ENCODE measurements around the gene ZNF317.

The ZNF317 gene

DNA sequence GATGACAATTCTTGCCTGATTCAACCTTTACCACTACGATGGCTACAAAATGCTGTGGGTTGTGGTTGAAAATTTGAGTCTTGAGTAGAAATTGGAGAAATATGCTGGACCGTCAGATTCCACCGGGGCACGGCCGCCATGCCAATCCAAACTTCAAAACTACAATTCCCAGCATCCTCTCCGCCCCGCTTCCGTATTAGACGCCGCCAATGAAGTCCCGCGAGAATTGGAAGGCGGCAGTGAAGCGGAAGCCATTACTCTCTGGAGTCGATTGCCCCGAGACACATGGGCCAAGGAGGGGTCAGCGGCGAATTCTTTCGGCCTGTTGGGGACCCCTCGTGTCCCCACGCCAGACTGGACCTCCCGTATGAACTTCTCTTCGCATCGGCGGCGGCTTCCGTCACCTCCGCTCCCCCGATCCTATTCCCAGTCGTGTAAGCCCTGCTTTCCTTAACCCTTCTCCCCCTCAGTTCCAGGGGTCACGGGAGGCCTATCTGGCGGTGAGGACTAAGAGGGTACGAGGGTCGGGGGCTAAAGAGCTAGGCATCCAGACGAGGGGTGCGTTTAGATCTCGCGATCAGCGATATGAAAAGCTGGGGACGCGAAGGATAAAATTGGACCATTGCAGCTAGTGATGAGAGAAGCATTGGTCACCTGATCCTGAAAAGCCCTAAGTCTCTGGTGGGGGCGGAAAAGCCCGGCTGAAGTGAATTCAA lies at the start of gene ZNF317:
Gene ZNF317, plus strand, starts transcription at position 239 of the 716 bp plus-strand sequence. CDS start 15,620 bp downstream, outside the sequence.
- peak; percentile 84 to 93 for DNase-seq

DNA sequence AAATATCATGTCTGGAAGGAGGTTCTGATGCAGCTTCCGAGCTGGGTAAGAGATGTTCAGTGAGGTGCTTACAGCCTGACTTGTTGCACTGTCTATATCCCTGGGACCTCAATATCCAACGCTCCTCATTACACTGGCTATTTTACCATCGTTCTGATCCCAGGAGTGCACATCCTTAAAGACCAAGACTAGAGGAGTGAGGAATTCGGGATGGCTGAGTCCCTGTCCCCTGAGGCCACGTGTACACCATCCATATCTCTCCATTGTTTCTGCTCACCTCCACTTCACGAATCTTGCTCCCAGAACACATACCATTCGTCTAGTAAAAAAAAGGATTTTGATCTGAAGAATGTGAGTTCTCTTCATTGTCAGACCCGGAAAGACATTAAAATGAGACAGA lies 32.8 kb upstream of the ZNF317 start, which contains the start of gene OR7G2:
Gene OR7G2, minus strand, starts transcription at position 101 of the 400 bp plus-strand sequence. CDS start 4,232 bp downstream, outside the sequence.
- DNase-seq = no peak

DNA sequence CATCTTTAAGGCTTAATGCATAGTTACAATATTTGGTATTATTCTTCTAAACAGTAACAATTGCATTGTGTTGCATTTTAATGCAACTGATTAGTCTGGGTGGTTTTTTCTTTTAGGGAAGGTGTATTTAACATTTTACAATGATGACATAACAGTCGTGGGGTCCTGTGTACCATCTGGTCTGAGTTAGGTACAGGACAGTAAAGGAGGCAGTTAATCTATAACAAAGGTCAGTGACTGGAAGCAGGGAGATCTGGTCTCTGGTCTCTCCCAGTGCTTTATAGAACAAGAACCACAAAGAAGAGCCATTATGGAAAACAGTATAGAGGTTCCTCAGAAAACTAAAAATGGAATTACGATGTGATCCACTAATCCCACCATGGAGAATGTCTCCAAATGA lies 30.2 kb upstream of the ZNF317 start:
- no peak for DNase-seq

DNA sequence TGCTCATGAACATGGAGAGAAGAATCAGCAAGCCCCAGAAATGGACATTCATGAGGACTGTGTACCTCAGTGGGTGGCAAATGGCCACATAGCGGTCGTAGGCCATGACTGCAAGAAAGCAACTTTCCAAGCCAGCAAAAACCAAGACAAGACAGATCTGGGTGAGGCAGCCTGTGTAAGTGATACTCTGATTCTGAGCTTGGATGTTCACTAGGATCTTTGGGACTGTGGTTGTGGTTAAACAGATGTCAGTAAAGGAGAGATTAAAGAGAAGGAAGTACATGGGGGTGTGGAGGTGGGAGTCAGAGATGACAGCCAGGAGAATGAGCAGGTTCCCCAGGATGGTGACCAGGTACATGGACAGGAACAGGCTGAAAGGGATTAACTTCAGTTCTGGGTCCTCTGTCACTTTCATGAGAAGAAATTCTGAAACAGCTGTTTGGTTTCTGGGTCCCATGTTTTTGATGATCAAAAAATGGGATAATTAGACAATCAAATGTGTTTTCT lies 24.8 kb upstream of the ZNF317 start, which contains the start of gene OR7G1:
Gene OR7G1, minus strand, starts transcription at position 457 of the 507 bp plus-strand sequence. Its CDS starts 0 bp downstream, at position 457.
- no peak for DNase-seq

DNA sequence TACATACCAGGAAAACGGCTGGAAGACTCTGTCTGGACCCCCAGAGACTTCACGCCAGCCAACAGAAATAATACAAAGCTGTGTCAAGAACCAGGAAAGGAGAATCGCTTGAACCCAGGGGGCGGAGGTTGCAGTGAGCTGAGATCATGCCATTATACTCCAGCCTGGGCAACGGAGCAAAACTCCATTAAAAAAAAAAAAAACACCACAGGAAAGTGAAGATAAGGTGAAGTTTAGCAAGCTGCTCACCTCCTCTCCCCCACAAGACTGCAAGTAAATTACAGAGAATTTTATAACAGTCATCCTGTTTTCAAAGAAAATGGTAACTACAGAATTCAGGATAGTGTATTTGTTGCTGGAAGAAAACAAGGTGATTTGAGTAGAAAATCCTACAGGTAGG lies 23.6 kb upstream of the ZNF317 start:
- DNase-seq = no peak

DNA sequence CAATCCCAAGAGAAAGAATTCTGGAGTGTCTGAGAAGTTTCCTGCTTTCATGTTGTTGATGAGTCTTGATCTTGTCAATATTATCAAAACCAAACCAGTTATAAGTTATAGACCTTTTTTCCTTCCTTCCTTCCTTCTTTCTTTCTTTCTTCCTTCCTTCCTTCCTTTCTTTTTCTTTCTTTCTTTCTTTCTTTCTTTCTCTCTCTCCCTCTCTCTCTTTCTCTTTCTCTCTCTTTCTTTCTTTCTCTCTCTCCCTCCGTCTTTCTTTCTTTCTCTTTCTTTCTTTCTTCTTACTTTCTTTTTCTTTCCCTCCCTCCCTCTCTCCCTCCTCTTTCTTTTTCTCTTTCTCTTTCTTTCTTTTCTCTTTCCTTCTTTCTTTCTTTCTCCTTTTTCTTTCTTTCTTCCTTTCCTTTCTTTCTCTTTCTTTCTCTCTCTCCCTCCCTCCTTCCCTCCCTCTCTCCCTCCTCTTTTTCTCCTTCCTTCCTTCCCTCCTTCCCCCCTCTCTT lies 13.2 kb upstream of the ZNF317 start, which contains the start of gene OR7G3:
Gene OR7G3, minus strand, starts transcription at position 51 of the 506 bp plus-strand sequence. Its CDS starts 0 bp downstream, at position 51.
- no peak for DNase-seq

DNA sequence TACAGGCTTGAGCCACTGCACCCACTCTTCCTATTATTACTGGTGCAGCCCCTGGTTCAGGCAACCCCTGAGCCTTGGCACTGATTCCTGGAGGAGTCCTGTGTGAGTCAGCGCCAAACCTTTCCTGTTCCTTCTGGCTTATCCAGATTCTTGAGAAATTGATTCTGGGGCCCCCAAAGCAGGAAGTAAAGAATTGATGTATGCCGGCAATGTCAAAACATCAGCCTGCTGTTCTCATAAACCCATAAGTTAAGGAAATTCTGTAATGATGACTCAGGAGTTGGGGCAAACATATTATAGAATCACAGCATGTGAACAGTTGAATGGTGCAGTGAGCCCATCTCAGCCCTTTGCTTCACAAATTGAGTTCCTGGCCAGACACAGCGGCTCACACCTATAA lies 12.0 kb upstream of the ZNF317 start:
- DNase-seq = no peak

DNA sequence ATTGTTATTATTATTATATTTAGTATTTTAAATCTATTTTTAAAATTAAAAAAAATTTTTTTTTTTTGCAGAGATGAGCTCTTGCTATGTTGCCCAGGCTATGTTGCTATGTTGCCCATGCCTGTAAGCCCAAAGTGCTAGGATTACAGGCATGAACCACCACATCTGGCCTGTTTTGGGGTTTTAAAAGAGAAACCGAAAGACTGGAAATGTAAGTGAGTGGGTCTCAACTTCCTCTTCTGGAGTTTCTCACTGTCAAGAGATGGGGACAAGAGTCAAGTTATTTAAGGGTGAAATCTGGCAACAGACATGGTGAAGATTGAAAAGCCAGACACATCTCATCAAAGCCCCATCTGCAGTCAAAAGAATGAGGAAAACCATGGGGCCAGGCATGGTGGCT lies 9.2 kb upstream of the ZNF317 start:
- DNase-seq = no peak

DNA sequence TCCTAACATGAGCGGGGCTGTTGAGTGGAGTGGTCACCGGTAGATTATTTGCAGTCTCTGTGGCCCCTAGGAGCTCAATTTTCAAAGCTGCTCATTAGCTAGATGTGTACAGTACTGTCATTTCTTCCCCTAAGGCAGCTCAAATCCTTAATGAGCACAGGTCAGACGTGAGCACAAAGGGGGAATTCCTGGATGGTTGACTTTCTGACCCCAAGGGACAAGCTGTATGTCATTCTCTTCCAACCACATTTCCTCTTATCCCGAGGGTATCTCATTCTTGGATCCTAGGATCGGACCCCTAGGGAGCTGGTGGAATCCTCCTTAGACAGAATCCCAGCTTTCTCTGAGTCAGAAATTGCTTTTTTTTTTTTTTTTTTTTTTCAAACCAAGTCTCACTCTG lies 7.8 kb upstream of the ZNF317 start:
- no peak for DNase-seq

DNA sequence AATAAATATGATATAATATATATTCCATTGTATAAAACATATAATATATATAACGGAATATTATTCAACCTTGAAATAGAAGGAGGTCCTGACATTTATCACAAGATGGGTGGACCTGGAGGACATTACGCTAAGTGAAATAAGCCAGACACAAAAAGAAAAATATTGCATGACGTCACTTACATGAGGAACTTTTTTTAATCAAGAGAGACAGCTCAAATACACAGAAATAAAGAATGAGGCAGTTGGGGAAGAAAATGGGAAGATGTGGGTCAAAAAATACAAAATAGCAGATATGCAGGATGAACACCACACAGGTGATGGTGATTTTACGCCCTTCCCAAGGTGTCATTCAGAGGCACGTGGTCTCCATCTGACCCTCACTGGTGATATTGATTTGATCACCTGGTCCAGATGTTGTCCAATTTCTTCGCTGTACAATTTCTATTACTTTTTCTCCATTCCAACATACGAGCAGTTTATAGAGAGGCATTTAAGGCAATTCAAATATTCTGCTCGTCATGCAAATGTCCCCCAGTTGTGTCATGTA lies 513 bp upstream of the ZNF317 start:
- DNase-seq = no peak

DNA sequence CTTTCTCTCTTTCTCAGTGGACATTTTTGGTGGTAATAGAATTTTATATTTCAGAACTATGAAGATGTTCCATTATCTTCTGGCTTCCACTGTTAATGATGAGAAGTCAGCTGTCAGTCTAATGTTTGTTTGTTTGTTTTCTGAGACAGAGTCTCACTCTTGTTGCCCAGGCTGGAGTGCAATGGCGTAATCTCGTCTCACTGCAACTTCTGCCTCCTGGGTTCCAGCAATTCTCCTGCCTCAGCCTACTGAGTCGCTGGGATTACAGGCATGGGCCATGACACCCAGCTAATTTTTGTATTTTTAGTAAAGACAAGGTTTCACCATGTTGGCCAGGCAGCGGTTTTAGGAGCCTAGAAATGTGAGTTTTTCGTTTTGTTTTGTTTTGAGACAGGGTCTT lies 4.7 kb downstream of the ZNF317 start:
- DNase-seq = no peak

DNA sequence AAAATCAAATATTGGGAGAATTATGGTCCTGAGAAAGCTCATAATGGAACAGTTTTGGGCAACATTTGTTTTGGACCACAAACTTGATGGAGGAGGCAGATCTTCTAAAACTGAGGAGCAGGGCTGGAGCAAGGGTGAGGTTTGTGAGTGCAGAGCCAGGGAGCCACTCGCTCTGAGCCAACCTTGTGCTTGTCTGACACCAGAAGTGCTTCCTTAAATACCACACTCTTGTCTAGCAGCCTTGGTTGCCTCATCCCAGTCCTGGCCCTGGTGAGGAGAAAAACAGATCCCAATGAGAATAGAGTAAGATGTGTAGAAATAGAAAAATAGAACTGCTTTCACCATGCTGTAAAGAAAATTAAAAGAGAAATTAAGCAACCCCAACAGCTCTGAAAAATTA lies 6.7 kb downstream of the ZNF317 start:
- DNase-seq = no peak

DNA sequence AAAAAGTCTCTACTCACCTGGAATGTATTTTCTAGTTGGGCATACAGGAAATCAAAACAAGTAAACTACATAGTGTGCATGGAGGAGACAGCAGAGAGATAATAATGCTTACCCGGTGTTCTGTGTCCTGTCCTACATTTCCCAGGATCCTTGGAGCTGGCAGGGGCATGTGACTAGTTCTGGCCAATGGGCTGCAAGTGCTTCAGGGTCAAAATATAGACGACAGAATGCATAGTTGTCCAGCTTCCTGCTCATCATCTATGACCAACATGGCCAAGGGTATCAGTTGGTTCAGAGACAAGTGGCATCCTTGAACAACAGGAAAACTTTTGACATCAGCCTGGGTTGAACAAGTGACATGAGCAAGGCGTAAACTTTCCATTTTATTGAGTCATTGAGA lies 8.5 kb downstream of the ZNF317 start:
- no peak for DNase-seq

DNA sequence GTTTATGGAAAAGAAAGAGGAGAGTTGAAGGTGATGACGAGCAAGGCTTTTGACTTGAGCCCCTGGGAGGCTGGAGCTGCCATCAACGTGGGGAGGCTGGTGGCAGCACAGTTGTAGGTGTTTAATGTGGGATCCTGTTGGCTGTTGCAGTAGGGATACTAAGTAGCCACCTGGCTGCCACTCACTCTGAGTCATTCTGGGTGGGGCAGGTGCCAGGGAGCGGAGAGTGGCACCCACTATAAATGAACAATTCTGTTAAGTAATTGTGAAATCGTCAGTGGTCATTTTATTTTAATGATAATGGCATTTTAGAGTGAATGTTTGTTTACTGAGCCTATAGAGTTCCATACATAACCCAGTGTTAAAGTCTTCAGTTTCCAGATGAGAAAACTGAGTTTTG lies 9.8 kb downstream of the ZNF317 start:
- DNase-seq = no peak

DNA sequence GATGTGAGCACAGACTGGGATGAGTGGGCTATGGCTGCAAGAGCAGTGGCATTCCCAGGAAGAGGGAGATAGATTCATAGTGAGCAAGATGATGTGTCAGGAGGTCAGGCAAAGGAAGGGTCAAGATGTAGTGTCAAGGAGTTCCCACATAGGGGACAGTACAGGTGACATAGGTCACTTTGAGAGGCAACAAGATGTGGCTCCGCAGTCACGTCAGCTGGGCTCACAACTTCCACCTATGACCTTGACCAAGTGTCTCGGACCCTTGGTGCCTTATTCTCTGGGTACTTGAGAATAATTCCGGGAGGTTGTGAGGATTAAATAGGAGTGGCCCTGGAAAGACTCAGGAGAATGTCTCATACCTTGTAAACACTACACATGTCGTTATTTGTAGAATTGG lies 10.5 kb downstream of the ZNF317 start:
- no peak for DNase-seq

DNA sequence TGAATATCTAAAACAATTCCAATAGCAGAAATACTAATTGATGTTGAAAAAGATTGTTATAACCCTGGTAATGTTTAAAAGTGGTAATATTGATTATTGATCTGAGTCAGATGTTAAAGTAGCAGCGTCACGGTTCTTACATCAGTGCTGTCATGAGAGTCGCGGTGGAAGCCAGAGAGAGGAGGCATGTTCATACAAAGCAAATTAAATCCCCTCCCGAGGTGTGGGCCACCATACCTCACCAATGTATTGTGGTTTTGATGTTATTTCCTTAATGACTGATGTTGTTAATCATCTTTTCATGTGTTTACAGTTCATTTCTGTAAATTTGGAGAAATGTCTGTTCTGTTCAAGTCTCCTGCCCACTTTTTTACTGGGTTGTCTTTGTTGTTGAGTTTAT lies 11.2 kb downstream of the ZNF317 start:
- DNase-seq = no peak

DNA sequence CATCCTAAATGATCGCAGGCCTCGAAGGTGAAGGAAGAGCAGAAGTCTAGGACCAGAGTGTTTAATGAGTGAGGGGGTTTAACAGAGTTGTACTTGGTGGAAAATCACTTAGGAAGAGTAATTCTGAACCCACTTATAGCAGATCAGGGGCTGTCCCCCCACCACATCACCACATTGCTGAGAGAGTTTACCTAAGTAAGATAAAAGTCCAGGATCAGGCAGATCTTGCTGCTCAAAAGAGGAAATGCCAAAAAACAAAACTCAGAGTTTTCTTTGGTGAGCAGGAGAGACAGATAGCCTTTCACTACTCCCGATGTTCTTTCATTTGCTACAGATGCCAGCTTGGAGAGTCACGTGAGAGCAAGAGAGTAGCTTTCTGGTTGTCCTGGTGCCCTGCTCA lies 15.4 kb downstream of the ZNF317 start:
- no peak for DNase-seq

DNA sequence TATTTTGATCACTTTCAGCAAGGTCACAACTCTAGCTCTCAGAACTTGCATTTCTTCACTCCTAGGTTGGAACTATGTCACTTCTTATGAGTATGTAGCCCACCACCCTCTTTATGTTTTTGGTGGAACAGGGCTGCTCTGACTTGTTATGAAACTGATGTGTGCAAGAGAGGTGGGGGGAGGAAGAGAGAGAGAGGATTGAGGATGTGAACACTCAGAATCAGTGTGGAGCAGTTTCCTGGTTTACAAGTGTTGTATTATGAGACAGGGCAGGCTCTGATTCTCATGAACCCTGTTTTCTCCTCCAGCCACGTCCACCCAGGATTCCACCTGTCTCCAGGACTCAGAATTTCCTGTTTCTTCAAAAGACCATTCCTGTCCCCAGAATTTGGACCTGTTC lies 16.1 kb downstream of the ZNF317 start:
- DNase-seq = no peak

DNA sequence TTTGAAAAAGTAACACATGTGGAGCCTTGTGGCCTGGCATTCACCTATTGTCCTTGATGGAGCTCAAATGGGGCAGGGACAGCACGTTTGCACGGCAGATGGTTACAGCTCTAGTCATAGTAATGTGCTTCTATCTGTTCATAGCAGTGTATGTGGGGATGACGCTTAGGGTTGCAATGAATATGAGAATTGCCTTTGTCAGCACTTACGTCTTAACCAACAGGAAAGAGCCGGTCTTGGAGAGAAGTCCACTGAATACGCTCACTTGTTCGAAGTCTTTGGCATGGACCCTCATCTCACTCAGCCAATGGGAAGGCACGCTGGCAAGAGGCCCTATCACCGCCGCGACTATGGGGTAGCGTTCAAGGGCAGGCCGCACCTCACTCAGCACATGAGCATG lies 19.7 kb downstream of the ZNF317 start:
- DNase-seq = no peak

DNA sequence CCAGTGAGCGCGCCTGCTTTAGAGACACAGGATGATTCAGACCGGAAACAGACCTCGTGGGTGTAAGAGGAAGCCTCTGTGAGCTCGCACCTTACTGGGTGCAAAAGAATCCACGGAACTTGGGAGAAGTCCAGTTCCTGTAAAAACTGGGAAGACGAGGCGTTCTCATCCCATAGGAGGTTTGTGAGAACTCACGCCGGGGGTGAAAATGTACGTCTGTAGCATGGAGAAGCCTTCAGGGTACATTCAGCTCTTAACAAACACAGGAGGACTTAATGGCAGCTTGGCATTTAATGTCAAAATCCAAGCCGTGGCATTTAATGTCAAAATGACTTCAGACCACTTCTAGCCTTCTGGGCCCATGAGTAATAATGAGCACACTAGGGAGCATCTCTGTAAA lies 21.2 kb downstream of the ZNF317 start:
- DNase-seq = no peak

DNA sequence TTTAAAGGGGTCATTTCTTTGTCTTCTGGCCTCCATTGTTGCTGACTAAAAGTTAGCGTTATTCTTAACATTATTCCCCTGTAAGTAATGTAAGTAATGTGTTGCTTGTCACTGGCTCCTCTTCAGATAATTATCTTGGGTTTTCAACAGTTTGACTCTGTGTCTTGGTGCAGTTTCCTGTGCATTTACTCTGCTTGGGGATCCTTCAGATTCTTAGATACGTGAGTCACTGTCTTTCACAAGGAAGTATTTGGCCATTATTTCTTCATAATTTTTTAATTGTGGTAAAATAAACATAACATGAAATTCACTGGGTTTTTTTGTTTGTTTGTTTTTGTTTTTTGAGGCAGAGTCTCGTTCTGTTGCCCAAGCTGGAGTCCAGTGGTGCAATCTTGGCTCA lies 25.1 kb downstream of the ZNF317 start:
- no peak for DNase-seq

DNA sequence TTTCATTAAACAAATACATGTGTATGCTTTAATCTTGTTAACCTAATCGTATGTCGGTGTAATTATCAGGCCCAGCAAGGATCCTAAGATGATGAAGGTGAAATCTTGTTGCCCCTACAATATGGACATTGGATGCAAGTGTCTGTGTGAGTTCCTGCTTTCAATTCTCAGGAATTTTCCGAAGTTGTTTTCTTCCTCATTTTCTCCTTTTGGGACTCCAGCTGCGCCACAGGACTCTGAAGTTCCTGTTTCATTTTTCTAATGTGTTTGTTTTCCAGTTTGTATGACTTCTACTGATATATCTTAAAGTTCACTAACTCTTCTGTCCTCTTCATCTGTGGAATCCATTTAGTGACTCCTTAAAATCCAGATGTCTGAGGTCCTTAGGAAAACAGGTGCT lies 26.6 kb downstream of the ZNF317 start:
- DNase-seq = no peak

DNA sequence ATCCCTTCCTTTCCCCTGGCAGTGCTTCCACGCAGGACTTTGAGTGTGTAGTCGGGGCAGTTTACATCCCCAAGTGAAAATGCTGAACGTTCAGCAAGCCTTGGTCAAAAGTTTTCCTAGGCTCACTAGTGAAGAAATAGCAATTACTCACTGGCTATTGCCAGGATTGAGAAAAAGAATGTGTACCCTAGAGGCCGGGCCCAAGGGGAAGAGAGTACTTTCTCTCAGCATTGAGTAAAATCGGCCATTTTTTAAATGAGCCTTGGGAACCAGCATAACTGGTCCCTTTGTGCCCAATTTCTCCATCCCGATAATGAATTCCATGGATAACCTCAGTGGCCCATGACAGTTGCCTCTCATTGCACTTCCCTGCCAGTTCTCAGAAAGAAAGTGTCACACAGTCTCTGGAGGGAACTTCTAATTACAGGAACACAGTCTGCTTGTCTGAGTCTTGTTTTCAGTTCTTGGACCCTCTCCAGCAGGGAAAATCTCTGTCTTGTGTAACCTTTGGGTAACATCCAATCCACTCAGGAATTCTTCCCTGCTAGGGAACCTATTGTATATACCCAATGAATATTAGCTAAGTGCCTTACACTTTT lies 31.3 kb downstream of the ZNF317 start:
- DNase-seq = no peak

DNA sequence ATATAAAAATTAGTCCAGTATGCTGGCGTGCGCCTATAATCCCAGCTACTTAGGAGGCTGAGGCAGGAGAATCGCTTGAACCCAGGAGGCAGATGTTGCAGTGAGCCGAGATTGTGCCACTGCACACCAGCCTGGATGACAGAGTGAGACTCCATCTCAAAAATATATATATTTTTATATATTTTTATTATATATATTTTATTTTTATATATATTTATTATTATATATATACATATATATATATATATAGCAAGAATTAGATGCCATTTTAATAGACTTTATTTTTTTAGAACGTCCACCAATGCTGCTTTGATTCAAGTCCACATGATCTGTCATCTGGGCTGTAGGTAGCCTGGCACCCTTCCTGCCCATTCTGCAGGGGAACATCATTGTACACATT lies 35.1 kb downstream of the ZNF317 start:
- no peak for DNase-seq
